Neural progenitor cell (in vitro differentiated cells): ENCODE data around the gene GPR39.

ENCODE experiments used
- CTCF ChIP-seq: fragments of 200-600 bp; sonication (generic); IDR thresholded peaks from 2 replicates; pipeline ENCODE4 v1.5.1; 2017; ENCODE audit warnings: antibody characterized with exemption, mild to moderate bottlenecking
- EZH2 ChIP-seq: fragments of 200-600 bp; sonication (generic); IDR thresholded peaks from 2 replicates; pipeline ENCODE4 v1.6.1; 2017; ENCODE audit warnings: antibody characterized with exemption, mild to moderate bottlenecking, moderate library complexity
- EZH2phosphoT487 ChIP-seq: fragments of 200-600 bp; sonication (generic); IDR thresholded peaks from 2 replicates; pipeline ENCODE4 v1.6.1; 2017; ENCODE audit warnings: antibody characterized with exemption

DNA sequence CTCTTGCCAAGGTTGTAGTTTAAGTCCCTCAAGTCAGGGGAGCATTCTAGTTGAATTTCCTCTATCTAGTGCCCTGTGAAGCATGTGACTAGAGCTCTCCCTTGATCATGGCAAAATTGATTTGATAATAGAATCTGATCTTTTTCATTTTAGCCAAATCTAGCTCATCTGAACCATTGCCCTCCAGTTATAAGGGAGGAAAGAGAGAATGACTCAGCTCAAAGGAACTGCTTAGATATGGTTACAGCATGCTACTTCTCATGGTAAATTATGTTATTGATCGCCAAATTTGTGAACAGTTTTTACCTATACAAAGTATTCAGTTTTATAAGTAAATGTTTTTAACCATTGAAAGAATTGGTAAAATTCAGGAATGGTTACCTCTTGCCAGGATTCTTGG is 100.8 kb downstream of the GPR39 start:
- TF ChIP-seq CTCF: no peak
- no peak for TF ChIP-seq EZH2phosphoT487
- no peak for TF ChIP-seq EZH2
